Measurements from ENCODE around the gene WWOX. TPM values are rescaled to one million over a fixed set of nuclear protein-coding genes. Genes with fewer than 3 reads are reported as not detected.

The WWOX gene
- total RNA-seq, 1 donor from 2014 or later: 7.3 TPM

GRCh38 chr16:78362524-78363135 is 263.2 kb downstream of the WWOX start:
- H3K36me3 ChIP-seq (ENCODE audit: insufficient read depth, low read length): no peaks in the 10 kb centered on the region
- no peak overlapping the region for H3K4me2 ChIP-seq (ENCODE audit: low read length)
- no peaks in the 10 kb centered on the region for H3K27me3 ChIP-seq (ENCODE audit: insufficient read depth, low read length)
- H2AFZ ChIP-seq (ENCODE audit: low read depth, low read length): no peak overlapping the region
- DNase-seq (ENCODE audit: low read depth) (no peak), FAIRE-seq (no peak)
- no peaks in the 10 kb centered on the region for H3K4me1 Mint-ChIP-seq (ENCODE audit: low read depth, unreplicated experiment)
- H3K27ac ChIP-seq (ENCODE audit: low read depth, low read length): no peak overlapping the region
- H3K9me3 ChIP-seq (ENCODE audit: insufficient read depth, low read depth, low read length): no peaks in the 10 kb centered on the region
- no peaks in the 10 kb centered on the region for H3K36me3 Mint-ChIP-seq (ENCODE audit: low read depth, unreplicated experiment)
- H3K27me3 Mint-ChIP-seq (ENCODE audit: low read depth, unreplicated experiment): peaks cover 4% of the 10 kb centered on the region
- TF ChIP-seq EZH2 (IDR thresholded peaks at IDR 0.05; ENCODE audit: insufficient read depth, low read length) (no peak), CTCF (IDR thresholded peaks at IDR 0.05; ENCODE audit: insufficient read depth, low read depth, low read length) (no peak)
- no peak overlapping the region for H3K4me3 Mint-ChIP-seq (ENCODE audit: unreplicated experiment)
- no peak overlapping the region for H3K9ac ChIP-seq (ENCODE audit: low read length)
- no peak overlapping the region for H3K27ac Mint-ChIP-seq (ENCODE audit: unreplicated experiment)
- H4K20me1 ChIP-seq (ENCODE audit: insufficient read depth, low read length): no peaks in the 10 kb centered on the region
- no peaks in the 10 kb centered on the region for H3K4me1 ChIP-seq (ENCODE audit: insufficient read depth, low read length)
- H3K4me3 ChIP-seq (ENCODE audit: insufficient read depth, low read depth, low read length): no peak overlapping the region
- no peaks in the 10 kb centered on the region for H3K9me3 Mint-ChIP-seq (ENCODE audit: unreplicated experiment)
- no peaks in the 10 kb centered on the region for H3K79me2 ChIP-seq (ENCODE audit: insufficient read depth, low read length)

GRCh38 chr16:78363843-78364555 is 264.5 kb downstream of the WWOX start:
- Histone ChIP-seq H3K36me3 (ENCODE audit: insufficient read depth, low read length) (no peaks in the 10 kb centered on the region), H2AFZ (ENCODE audit: low read depth, low read length) (no peak overlapping the region), H3K27ac (ENCODE audit: low read depth, low read length) (no peak overlapping the region), H3K9ac (ENCODE audit: low read length) (no peak overlapping the region), H3K4me1 (ENCODE audit: insufficient read depth, low read length) (no peaks in the 10 kb centered on the region), H3K27me3 (ENCODE audit: insufficient read depth, low read length) (no peaks in the 10 kb centered on the region), H3K9me3 (ENCODE audit: insufficient read depth, low read depth, low read length) (no peaks in the 10 kb centered on the region), H3K4me2 (ENCODE audit: low read length) (no peak overlapping the region), H3K4me3 (ENCODE audit: insufficient read depth, low read depth, low read length) (no peak overlapping the region), H3K79me2 (ENCODE audit: insufficient read depth, low read length) (no peaks in the 10 kb centered on the region), H4K20me1 (ENCODE audit: insufficient read depth, low read length) (no peaks in the 10 kb centered on the region)
- no peak overlapping the region for H3K4me3 Mint-ChIP-seq (ENCODE audit: unreplicated experiment)
- TF ChIP-seq EZH2 (IDR thresholded peaks at IDR 0.05; ENCODE audit: insufficient read depth, low read length): no peak
- H3K9me3 Mint-ChIP-seq (ENCODE audit: unreplicated experiment): no peaks in the 10 kb centered on the region
- H3K36me3 Mint-ChIP-seq (ENCODE audit: low read depth, unreplicated experiment): no peaks in the 10 kb centered on the region
- no peak overlapping the region for H3K27ac Mint-ChIP-seq (ENCODE audit: unreplicated experiment)
- DNase-seq (ENCODE audit: low read depth) (no peak), FAIRE-seq (no peak)
- peaks cover 2% of the 10 kb centered on the region for H3K4me1 Mint-ChIP-seq (ENCODE audit: low read depth, unreplicated experiment)
- peaks cover 4% of the 10 kb centered on the region for H3K27me3 Mint-ChIP-seq (ENCODE audit: low read depth, unreplicated experiment)

GRCh38 chr16:78364556-78364880 is 265.1 kb downstream of the WWOX start:
- Histone ChIP-seq H3K27me3 (ENCODE audit: insufficient read depth, low read length) (no peaks in the 10 kb centered on the region), H3K9ac (ENCODE audit: low read length) (no peak overlapping the region), H3K4me1 (ENCODE audit: insufficient read depth, low read length) (no peaks in the 10 kb centered on the region), H3K27ac (ENCODE audit: low read depth, low read length) (no peak overlapping the region), H3K4me3 (ENCODE audit: insufficient read depth, low read depth, low read length) (no peak overlapping the region), H3K79me2 (ENCODE audit: insufficient read depth, low read length) (no peaks in the 10 kb centered on the region), H3K36me3 (ENCODE audit: insufficient read depth, low read length) (no peaks in the 10 kb centered on the region), H3K4me2 (ENCODE audit: low read length) (no peak overlapping the region), H2AFZ (ENCODE audit: low read depth, low read length) (no peak overlapping the region), H3K9me3 (ENCODE audit: insufficient read depth, low read depth, low read length) (no peaks in the 10 kb centered on the region), H4K20me1 (ENCODE audit: insufficient read depth, low read length) (no peaks in the 10 kb centered on the region)
- Mint-ChIP-seq H3K27ac (ENCODE audit: unreplicated experiment) (no peak overlapping the region), H3K4me3 (ENCODE audit: unreplicated experiment) (no peak overlapping the region), H3K36me3 (ENCODE audit: low read depth, unreplicated experiment) (no peaks in the 10 kb centered on the region), H3K4me1 (ENCODE audit: low read depth, unreplicated experiment) (peaks cover 2% of the 10 kb centered on the region), H3K9me3 (ENCODE audit: unreplicated experiment) (no peaks in the 10 kb centered on the region), H3K27me3 (ENCODE audit: low read depth, unreplicated experiment) (peaks cover 4% of the 10 kb centered on the region)
- FAIRE-seq (no peak), DNase-seq (ENCODE audit: low read depth) (no peak)
- TF ChIP-seq CTCF (IDR thresholded peaks at IDR 0.05; ENCODE audit: insufficient read depth, low read depth, low read length) (no peak), EZH2 (IDR thresholded peaks at IDR 0.05; ENCODE audit: insufficient read depth, low read length) (no peak)
